Measurements from ENCODE around the gene GLB1L2. TPM values are rescaled to one million over a fixed set of nuclear protein-coding genes. Genes with fewer than 3 reads are reported as not detected.

GLB1L2 gene
- total and polyA plus RNA-seq, 2 donors (not counting 1 experiment from before 2014, with no cell fraction given) = under 0.01 to 0.11 TPM

DNA sequence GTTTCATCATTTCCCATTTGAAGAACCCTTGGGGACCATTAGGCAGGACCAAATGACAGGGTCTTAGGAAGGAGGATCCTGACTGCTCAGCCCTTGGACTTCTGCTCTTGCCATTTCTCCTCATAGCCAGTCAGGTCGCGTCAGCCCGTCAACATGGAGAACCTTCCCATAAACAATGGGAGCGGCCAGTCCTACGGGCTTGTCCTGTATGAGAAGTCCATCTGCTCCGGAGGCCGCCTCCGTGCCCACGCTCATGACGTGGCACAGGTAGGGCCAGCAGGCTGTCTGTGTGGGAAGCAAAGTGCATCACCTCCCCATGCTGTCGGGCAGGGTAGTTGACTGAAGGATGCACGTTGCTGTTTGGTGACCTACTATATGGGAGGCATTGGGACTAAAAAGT lies 19.6 kb upstream of the GLB1L2 start:
- TF ChIP-seq EZH2 (IDR thresholded peaks at IDR 0.05; ENCODE audit: low read length, missing control alignments) (no peak), CTCF (conservative IDR thresholded peaks at IDR 0.05 in 1 of 2, IDR thresholded peaks at IDR 0.05 in 1 of 2; ENCODE audit: low read depth in 1 of 2, low read length in 2 of 2) (no peak)
- Histone ChIP-seq H4K20me1 (ENCODE audit: control insufficient read depth, extremely low read depth, insufficient read depth, low read length) (no peaks in the 10 kb centered on the region), H3K9ac (ENCODE audit: insufficient read depth, low read length) (no peak overlapping the region), H3K4me1 (ENCODE audit: control insufficient read depth, extremely low read depth, insufficient read depth, low read length) (no peaks in the 10 kb centered on the region), H3K4me2 (ENCODE audit: extremely low read depth, insufficient read depth, low read length) (no peak overlapping the region), H3K79me2 (ENCODE audit: control insufficient read depth, insufficient read depth, low read length) (no peaks in the 10 kb centered on the region), H3K27me3 (ENCODE audit: control insufficient read depth, insufficient read depth, low read length) (no peaks in the 10 kb centered on the region), H3K4me3 (replicated peaks in 1 of 4; ENCODE audit: control extremely low read depth in 1 of 4, insufficient read depth in 1 of 4, low read depth in 3 of 4, low read length in 4 of 4) (no peak overlapping the region), H3K9me3 (ENCODE audit: control insufficient read depth, insufficient read depth, low read depth, low read length) (no peaks in the 10 kb centered on the region), H2AFZ (ENCODE audit: low read length) (no peak overlapping the region), H3K36me3 (ENCODE audit: control insufficient read depth, insufficient read depth, low read length) (no peaks in the 10 kb centered on the region), H3K27ac (ENCODE audit: insufficient read depth, low read length) (no peak overlapping the region)
- DNase-seq (ENCODE audit: low read depth in 2 of 2) = no peak

DNA sequence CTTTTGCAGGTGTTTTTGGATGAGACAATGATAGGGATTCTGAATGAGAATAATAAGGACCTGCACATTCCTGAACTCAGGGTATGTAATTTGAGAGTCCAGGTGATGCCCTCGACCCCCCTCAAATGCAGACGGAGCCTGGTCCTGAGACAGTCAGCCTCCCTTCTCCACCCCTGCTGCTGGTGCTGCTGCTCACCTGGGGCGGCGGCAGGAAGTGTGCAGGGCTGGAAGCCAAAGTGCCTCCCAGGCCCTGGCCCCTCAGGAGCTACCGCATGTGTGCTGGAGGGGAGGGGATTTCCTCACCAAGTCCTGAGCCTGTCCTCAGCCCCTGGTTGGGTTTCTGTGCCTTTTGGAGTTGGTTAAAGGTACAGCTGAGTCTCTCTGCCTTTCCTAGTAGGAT lies 19.0 kb upstream of the GLB1L2 start:
- Histone ChIP-seq H3K9me3 (ENCODE audit: control insufficient read depth, insufficient read depth, low read depth, low read length) (no peaks in the 10 kb centered on the region), H3K4me1 (ENCODE audit: control insufficient read depth, extremely low read depth, insufficient read depth, low read length) (no peaks in the 10 kb centered on the region), H2AFZ (ENCODE audit: low read length) (no peak overlapping the region), H3K27ac (ENCODE audit: insufficient read depth, low read length) (no peak overlapping the region), H3K4me3 (replicated peaks in 1 of 4; ENCODE audit: control extremely low read depth in 1 of 4, insufficient read depth in 1 of 4, low read depth in 3 of 4, low read length in 4 of 4) (no peak overlapping the region), H3K79me2 (ENCODE audit: control insufficient read depth, insufficient read depth, low read length) (no peaks in the 10 kb centered on the region), H3K9ac (ENCODE audit: insufficient read depth, low read length) (no peak overlapping the region), H3K4me2 (ENCODE audit: extremely low read depth, insufficient read depth, low read length) (no peak overlapping the region), H3K36me3 (ENCODE audit: control insufficient read depth, insufficient read depth, low read length) (no peaks in the 10 kb centered on the region), H3K27me3 (ENCODE audit: control insufficient read depth, insufficient read depth, low read length) (no peaks in the 10 kb centered on the region), H4K20me1 (ENCODE audit: control insufficient read depth, extremely low read depth, insufficient read depth, low read length) (no peaks in the 10 kb centered on the region)
- DNase-seq (ENCODE audit: low read depth in 2 of 2) = no peak
- TF ChIP-seq CTCF (conservative IDR thresholded peaks at IDR 0.05 in 1 of 2, IDR thresholded peaks at IDR 0.05 in 1 of 2; ENCODE audit: low read depth in 1 of 2, low read length in 2 of 2) (no peak), EZH2 (IDR thresholded peaks at IDR 0.05; ENCODE audit: low read length, missing control alignments) (no peak)

DNA sequence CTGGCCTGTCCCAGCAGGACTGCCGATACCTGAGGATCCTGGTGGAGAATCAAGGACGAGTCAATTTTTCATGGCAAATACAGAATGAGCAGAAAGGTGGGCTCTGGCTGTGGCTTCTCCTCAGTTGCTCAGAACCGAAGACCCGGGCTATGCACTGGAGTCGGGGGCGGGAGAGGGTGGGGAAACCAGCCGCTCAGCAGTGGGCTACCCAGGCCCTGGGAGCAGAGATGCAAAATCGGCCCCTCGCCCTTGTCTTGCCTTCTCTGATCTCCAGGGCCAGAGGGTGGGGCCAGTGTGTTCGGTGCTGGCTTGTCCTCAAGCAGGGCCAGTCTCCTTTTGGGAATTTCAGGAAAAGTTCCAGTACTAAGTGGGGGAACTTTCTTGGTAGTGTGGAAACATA lies 18.4 kb upstream of the GLB1L2 start:
- TF ChIP-seq EZH2 (IDR thresholded peaks at IDR 0.05; ENCODE audit: low read length, missing control alignments) = no peak
- no peak for TF ChIP-seq CTCF (conservative IDR thresholded peaks at IDR 0.05 in 1 of 2, IDR thresholded peaks at IDR 0.05 in 1 of 2; ENCODE audit: low read depth in 1 of 2, low read length in 2 of 2)
- no peaks in the 10 kb centered on the region for H3K9me3 ChIP-seq (ENCODE audit: control insufficient read depth, insufficient read depth, low read depth, low read length)
- H3K4me3 ChIP-seq (replicated peaks in 1 of 4; ENCODE audit: control extremely low read depth in 1 of 4, insufficient read depth in 1 of 4, low read depth in 3 of 4, low read length in 4 of 4) = no peak overlapping the region

More for the DNA sequence above, 18.4 kb upstream of the GLB1L2 start:
- no peaks in the 10 kb centered on the region for H3K79me2 ChIP-seq (ENCODE audit: control insufficient read depth, insufficient read depth, low read length)
- no peak overlapping the region for H3K4me2 ChIP-seq (ENCODE audit: extremely low read depth, insufficient read depth, low read length)
- H2AFZ ChIP-seq (ENCODE audit: low read length) = no peak overlapping the region
- no peaks in the 10 kb centered on the region for H4K20me1 ChIP-seq (ENCODE audit: control insufficient read depth, extremely low read depth, insufficient read depth, low read length)
- no peaks in the 10 kb centered on the region for H3K4me1 ChIP-seq (ENCODE audit: control insufficient read depth, extremely low read depth, insufficient read depth, low read length)
- no peaks in the 10 kb centered on the region for H3K27me3 ChIP-seq (ENCODE audit: control insufficient read depth, insufficient read depth, low read length)
- no peak overlapping the region for H3K9ac ChIP-seq (ENCODE audit: insufficient read depth, low read length)
- no peak for DNase-seq (ENCODE audit: low read depth in 2 of 2)
- no peak overlapping the region for H3K27ac ChIP-seq (ENCODE audit: insufficient read depth, low read length)
- H3K36me3 ChIP-seq (ENCODE audit: control insufficient read depth, insufficient read depth, low read length) = no peaks in the 10 kb centered on the region
